GM23338 (cell line): ENCODE measurements around the gene BDH1. TPM values are rescaled to one million over a fixed set of nuclear protein-coding genes. Genes with fewer than 3 reads are reported as not detected.

Source experiments
- ATAC-seq: fragments of 200-7000 bp; cut with Tn5 transposase; 3 replicates; pipeline ENCODE4 v1.9.1; 2020
- DNase-seq: peaks from one replicate; pipeline ENCODE4 v3.0.0-alpha.2; 2015; ENCODE audit warnings: low spot score
- H2AFZ ChIP-seq: fragments of 200-600 bp; sonication (generic); 2 replicates; pipeline ENCODE4 v1.8.0; 2016; ENCODE audit warnings: antibody characterized with exemption, mild to moderate bottlenecking, moderate library complexity
- H3F3A ChIP-seq: fragments of 200-600 bp; sonication (generic); replicated peaks from 2 replicates; pipeline ENCODE4 v1.8.0; 2017; ENCODE audit warnings: antibody characterized with exemption, mixed run types, low read depth
- H3K27ac ChIP-seq: fragments of 200-600 bp; sonication (generic); 2 replicates; pipeline ENCODE4 v1.6.1; 2016; ENCODE audit warnings: low read depth
- H3K27me3 ChIP-seq: fragments of 200-600 bp; sonication (generic); 2 replicates; pipeline ENCODE4 v1.8.0; 2016; ENCODE audit warnings: mild to moderate bottlenecking, mixed run types, moderate library complexity; ENCODE audit not compliant: insufficient read depth
- H3K36me3 ChIP-seq: fragments of 200-600 bp; sonication (generic); 2 replicates; pipeline ENCODE4 v1.8.0; 2016; ENCODE audit warnings: mild to moderate bottlenecking; ENCODE audit not compliant: insufficient read depth
- H3K4me1 ChIP-seq: fragments of 200-600 bp; sonication (generic); 2 replicates; pipeline ENCODE4 v1.8.0; 2016; ENCODE audit warnings: mild to moderate bottlenecking, moderate library complexity; ENCODE audit not compliant: insufficient read depth
- H3K4me2 ChIP-seq: fragments of 200-600 bp; sonication (generic); 2 replicates; pipeline ENCODE4 v1.7.1; 2017; ENCODE audit warnings: mixed run types
- H3K4me3 ChIP-seq: fragments of 200-600 bp; sonication (generic); 2 replicates; pipeline ENCODE4 v1.6.1; 2016; ENCODE audit warnings: mixed run types
- H3K79me2 ChIP-seq: fragments of 200-600 bp; sonication (generic); replicated peaks from 2 replicates; pipeline ENCODE4 v1.8.0; 2017; ENCODE audit warnings: mild to moderate bottlenecking; ENCODE audit not compliant: insufficient read depth
- H3K9me2 ChIP-seq: fragments of 200-600 bp; sonication (generic); 2 replicates; pipeline ENCODE4 v1.8.0; 2017; ENCODE audit not compliant: insufficient read depth
- H4K20me1 ChIP-seq: fragments of 200-600 bp; sonication (generic); replicated peaks from 2 replicates; pipeline ENCODE4 v1.8.0; 2017; ENCODE audit warnings: mild to moderate bottlenecking; ENCODE audit not compliant: insufficient read depth
- H3K27ac Mint-ChIP-seq: 2 replicates; pipeline ENCODE4 v1.8.0; 2020; ENCODE audit warnings: inconsistent platforms, mild to moderate bottlenecking, moderate library complexity, mixed read lengths
- H3K27me3 Mint-ChIP-seq: 3 replicates; pipeline ENCODE4 v1.8.0; 2022; ENCODE audit warnings: low read depth, mild to moderate bottlenecking, moderate library complexity, mixed read lengths, inconsistent platforms; ENCODE audit not compliant: insufficient read depth, poor library complexity
- H3K36me3 Mint-ChIP-seq: 3 replicates; pipeline ENCODE4 v1.8.0; 2021; ENCODE audit warnings: low read depth, mild to moderate bottlenecking, inconsistent platforms, moderate library complexity, mixed read lengths
- H3K4me1 Mint-ChIP-seq: 3 replicates; pipeline ENCODE4 v1.8.0; 2020; ENCODE audit warnings: mild to moderate bottlenecking, inconsistent platforms, mixed read lengths
- H3K4me3 Mint-ChIP-seq: 3 replicates; pipeline ENCODE4 v1.8.0; 2021; ENCODE audit warnings: moderate library complexity, mild to moderate bottlenecking, inconsistent platforms, mixed read lengths
- H3K9me3 Mint-ChIP-seq: 3 replicates; pipeline ENCODE4 v1.8.0; 2020; ENCODE audit warnings: moderate library complexity, mild to moderate bottlenecking, inconsistent platforms, mixed read lengths
- CREB1 ChIP-seq: fragments of 250-450 bp; sonication (Bioruptor Pico); IDR thresholded peaks from 2 replicates; pipeline ENCODE4 v1.5.0; 2020; ENCODE audit warnings: low read depth, mild to moderate bottlenecking, moderate library complexity
- CTCF ChIP-seq, 2 experiments: fragments of 200-600 bp in 1 of 2; sonication (generic) in 1 of 2; conservative IDR thresholded peaks; 2 replicates each; pipeline versions ENCODE4 v1.5.1 to v1.6.1; 2016 to 2017; ENCODE audit warnings: antibody characterized with exemption in 2 of 2, low read depth in 2 of 2, mild to moderate bottlenecking in 2 of 2, moderate library complexity in 1 of 2
- ETS1 ChIP-seq: IDR thresholded peaks from 2 replicates; pipeline ENCODE4 v1.6.1; 2016; ENCODE audit warnings: antibody characterized with exemption
- EZH2 ChIP-seq: fragments of 200-600 bp; sonication (generic); IDR thresholded peaks from one replicate; pipeline ENCODE4 v1.8.0; 2017; ENCODE audit warnings: antibody characterized with exemption, mild to moderate bottlenecking, low read depth; ENCODE audit not compliant: unreplicated experiment
- EZH2phosphoT487 ChIP-seq: fragments of 200-600 bp; sonication (generic); IDR thresholded peaks from one replicate; pipeline ENCODE4 v1.8.1; 2018; ENCODE audit warnings: antibody characterized with exemption; ENCODE audit not compliant: unreplicated experiment
- JUNB ChIP-seq: IDR thresholded peaks from one replicate; pipeline ENCODE4 v1.6.1; 2016; ENCODE audit warnings: antibody characterized with exemption; ENCODE audit not compliant: unreplicated experiment
- NANOG ChIP-seq: IDR thresholded peaks from 2 replicates; pipeline ENCODE4 v1.6.1; 2016; ENCODE audit warnings: antibody characterized with exemption, borderline replicate concordance
- POLR2AphosphoS5 ChIP-seq: IDR thresholded peaks from 2 replicates; pipeline ENCODE4 v1.6.1; 2016; ENCODE audit warnings: antibody characterized with exemption, low read depth
- REST ChIP-seq: IDR thresholded peaks from one replicate; pipeline ENCODE4 v1.6.1; 2018; ENCODE audit warnings: antibody characterized with exemption; ENCODE audit not compliant: unreplicated experiment
- STAT1 ChIP-seq: IDR thresholded peaks from one replicate; pipeline ENCODE4 v1.6.1; 2016; ENCODE audit warnings: antibody characterized with exemption; ENCODE audit not compliant: unreplicated experiment
- ZNF114 ChIP-seq: fragments of 250-450 bp; sonication (Bioruptor Pico); IDR thresholded peaks from 2 replicates; pipeline ENCODE4 v1.5.0; 2020; ENCODE audit warnings: mild to moderate bottlenecking, moderate library complexity
- ZNF331 ChIP-seq: fragments of 250-450 bp; sonication (Bioruptor Pico); IDR thresholded peaks from 2 replicates; pipeline ENCODE4 v1.5.0; 2020; ENCODE audit warnings: low read depth, mild to moderate bottlenecking, moderate library complexity
- ZNF462 ChIP-seq: fragments of 250-450 bp; sonication (Bioruptor Pico); IDR thresholded peaks from 2 replicates; pipeline ENCODE4 v1.5.0; 2020; ENCODE audit warnings: mild to moderate bottlenecking, moderate library complexity
- polyA plus RNA-seq: library from polyadenylated mRNA; unstranded; fragments of >200 nt; fragmentation: Nextera tagmentation; extraction: Ambion mirVana; gene quantifications from 2 replicates; pipeline ENCODE4 v1.2.1, GENCODE V29; 2016
- total RNA-seq: library from RNA; depleted of rRNA; stranded (reverse); fragments of >200 nt; shearing (Covaris generic); gene quantifications from 2 replicates; pipeline ENCODE4 v1.2.3, GENCODE V29; 2014

BDH1 gene
- total and polyA plus RNA-seq, 2 experiments from 2014 or later, result 18.1 to 19.3 TPM

GRCh38 chr3:197584733-197585132 is 29.0 kb upstream of the BDH1 start:
- no peaks in the 10 kb centered on the region for H4K20me1 ChIP-seq
- Mint-ChIP-seq H3K9me3 (peaks cover 11% of the 10 kb centered on the region), H3K36me3 (peaks cover 10% of the 10 kb centered on the region; the same call in 2 of the 3 replicates), H3K27ac (no peak overlapping the region), H3K4me3 (no peak overlapping the region), H3K27me3 (peaks cover 12% of the 10 kb centered on the region), H3K4me1 (peaks cover 19% of the 10 kb centered on the region)
- no peak for DNase-seq
- ATAC-seq, result no peak
- H3K4me1 ChIP-seq, result peaks cover 8% of the 10 kb centered on the region
- no peak overlapping the region for H3K27ac ChIP-seq
- H3K79me2 ChIP-seq, result no peaks in the 10 kb centered on the region
- H3K36me3 ChIP-seq, result no peaks in the 10 kb centered on the region
- no peaks in the 10 kb centered on the region; the same call in 1 of the 2 replicates for H3K27me3 ChIP-seq
- no peak overlapping the region for H3K4me3 ChIP-seq
- TF ChIP-seq ZNF462 (CRISPR knock-in tag) (no peak), STAT1 (no peak), POLR2AphosphoS5 (no peak), ZNF114 (CRISPR knock-in tag) (no peak), JUNB (no peak), NANOG (no peak), ETS1 (no peak), EZH2phosphoT487 (no peak), EZH2 (no peak), REST (no peak), ZNF331 (CRISPR knock-in tag) (no peak), CREB1 (CRISPR knock-in tag) (no peak), CTCF (conservative IDR thresholded peaks at IDR 0.05; ENCODE audit: low read depth in 2 of 2) (no peak)
- no peaks in the 10 kb centered on the region for H3F3A ChIP-seq
- peak overlapping the region; percentile 18; the same call in 1 of the 2 replicates for H2AFZ ChIP-seq
- H3K9me2 ChIP-seq, result peaks cover 6% of the 10 kb centered on the region
- no peak overlapping the region for H3K4me2 ChIP-seq
